NOMO-1 treated with DMSO at 0.1 percent for 48 hours (cell line): Measurements from ENCODE around the gene CD14.
"Not testable (repeated sequence)": the region's sequence is repeated elsewhere in the genome, so short reads cannot be mapped to it uniquely, and the experiment has no call there.

Source experiments
- DNase-seq: peaks from one replicate; lab custom pipeline; 2025; ENCODE audit not compliant: unreplicated experiment; lab: John Stamatoyannopoulos, UW

Gene CD14

DNA sequence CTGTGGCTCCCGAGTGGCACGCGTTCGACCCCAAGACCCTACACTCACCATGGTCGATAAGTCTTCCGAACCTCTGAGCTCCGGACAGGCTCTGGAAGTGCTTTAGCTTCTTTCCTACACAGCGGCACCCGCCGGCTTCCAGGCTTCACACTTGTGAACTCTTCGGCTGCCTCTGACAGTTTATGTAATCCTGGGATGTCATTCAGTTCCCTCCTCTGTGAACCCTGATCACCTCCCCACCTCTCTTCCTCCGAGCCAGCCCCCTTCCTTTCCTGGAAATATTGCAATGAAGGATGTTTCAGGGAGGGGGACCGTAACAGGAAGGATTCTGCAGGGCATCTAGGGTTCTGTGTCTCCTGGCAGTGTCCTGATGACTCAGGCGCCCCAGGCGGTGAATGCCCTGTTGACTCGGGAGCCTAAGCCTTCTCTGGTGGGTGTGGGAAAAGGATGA, at the start of gene CD14:
Gene CD14 (minus strand): TSS at position 155 of the 451 bp plus-strand sequence. CDS start 104 bp downstream, at position 51.
- DNase-seq = no peak

DNA sequence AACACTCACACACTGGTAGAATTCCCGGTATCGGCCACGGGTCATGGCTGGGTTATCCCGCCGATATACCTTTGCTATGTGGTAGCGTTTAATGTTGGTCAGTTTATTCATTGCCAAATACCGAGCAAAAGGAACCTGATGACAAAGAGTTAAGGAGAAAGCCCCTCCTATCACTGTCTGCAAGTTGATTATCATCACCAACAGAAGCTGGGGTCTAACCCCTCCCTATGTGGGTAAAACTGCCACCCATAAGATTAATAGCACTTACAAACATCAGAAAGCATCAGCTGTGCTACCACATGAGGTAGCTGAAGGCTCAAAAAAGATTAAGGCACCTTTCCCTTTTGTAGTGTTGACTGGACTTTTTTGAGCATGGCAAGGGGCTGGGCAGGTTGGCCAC, 46.0 kb upstream of the CD14 start:
- DNase-seq = no peak

DNA sequence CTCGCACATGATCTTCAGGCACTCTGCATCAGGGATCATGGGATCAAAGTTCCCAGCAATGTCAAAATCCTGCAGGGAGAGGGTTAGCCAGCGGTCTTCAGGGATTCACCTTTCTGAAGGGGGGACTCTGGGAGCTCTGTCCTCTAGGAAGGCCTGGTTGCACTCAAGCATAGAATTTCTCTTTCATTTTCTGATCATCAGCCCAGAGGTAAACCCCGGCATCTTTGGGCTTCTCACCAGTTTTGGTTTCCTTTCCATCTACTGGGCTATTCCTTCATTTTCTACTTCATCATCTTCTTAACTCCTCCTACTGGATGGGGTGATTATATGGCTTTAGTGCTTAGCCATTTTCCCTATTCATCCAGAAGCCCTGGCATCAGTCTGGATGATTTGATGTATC, 45.0 kb upstream of the CD14 start:
- DNase-seq = no peak

DNA sequence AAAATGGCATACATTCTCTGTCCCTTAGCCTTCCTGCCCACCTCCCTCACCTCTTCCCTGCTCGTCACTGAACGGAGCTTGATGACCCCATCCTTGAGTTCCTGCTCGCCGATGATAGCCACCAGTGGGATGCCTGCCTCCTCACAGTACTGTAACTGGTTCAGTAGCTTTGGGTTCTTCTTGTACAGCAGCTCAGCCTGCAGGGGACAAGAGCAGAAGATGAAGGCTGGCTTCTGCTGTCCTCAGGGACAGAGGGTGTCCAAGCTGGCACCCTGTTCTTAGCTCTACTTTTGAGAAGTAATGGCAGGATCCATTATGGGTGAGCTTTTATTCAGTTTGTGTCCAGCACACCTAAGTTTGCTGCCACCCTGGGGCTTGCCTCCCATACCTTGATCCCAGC, 41.7 kb upstream of the CD14 start:
- no peak for DNase-seq

DNA sequence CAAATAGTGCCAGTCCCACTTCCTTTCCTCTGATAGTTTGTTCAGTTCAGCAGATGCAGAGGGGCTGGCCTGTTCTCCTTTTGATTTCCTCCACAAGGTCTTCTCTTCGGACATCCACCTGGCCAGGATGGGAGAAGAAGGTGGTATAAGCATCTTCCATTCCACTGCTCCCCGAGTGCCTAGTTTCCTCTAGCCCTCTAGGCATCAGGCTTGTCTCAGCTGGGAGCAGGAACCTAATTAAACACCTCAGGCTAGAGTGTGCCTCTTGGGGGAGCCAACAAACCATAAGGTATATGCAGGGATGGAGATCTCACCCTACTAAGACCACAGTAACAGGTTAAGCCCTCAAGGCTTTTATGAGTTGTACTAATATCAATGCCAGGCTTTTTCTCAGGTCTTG, 41.2 kb upstream of the CD14 start:
- DNase-seq = no peak

DNA sequence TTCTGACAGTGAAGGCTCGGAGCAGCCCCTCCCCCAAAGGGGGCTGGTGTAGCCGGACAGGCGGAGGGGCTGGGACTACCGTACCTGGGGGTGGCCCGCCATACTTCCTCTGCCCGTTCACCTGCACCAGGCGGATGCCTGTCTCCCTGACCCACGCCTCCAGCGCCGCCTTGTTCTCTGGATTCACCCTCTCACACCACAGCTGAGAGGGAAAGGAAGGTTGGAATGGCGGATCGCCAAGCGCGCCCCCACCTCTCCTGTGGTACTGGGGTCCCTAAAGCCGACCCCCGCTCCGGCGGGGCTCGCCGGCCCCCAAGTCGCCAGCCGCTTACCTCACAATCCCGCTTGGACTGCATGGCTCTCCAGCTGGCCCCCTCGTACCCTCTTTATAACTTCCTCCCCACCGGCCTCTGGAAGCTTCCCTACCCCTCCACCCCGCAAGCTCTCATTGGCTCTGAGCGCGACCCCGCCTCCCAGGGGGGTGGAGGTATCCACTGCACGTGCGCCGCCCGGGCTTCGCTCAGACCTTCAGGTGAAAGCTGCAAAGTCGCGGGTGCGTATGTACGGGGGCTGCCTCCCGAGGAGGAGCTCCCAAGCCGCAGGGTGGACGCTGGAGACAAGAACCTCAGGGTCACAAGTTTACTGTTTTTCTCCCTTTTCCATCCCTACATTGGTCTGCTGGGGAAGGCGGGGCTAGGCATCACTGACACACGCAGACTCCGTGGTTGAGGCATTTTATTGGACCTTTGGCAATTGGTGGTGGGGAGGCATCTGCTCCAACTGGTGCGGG, 40.4 kb upstream of the CD14 start, which contains the start of gene DND1:
Gene DND1 (minus strand): TSS at position 390 of the 790 bp plus-strand sequence. CDS start 34 bp downstream, at position 356.
- DNase-seq = no peak

DNA sequence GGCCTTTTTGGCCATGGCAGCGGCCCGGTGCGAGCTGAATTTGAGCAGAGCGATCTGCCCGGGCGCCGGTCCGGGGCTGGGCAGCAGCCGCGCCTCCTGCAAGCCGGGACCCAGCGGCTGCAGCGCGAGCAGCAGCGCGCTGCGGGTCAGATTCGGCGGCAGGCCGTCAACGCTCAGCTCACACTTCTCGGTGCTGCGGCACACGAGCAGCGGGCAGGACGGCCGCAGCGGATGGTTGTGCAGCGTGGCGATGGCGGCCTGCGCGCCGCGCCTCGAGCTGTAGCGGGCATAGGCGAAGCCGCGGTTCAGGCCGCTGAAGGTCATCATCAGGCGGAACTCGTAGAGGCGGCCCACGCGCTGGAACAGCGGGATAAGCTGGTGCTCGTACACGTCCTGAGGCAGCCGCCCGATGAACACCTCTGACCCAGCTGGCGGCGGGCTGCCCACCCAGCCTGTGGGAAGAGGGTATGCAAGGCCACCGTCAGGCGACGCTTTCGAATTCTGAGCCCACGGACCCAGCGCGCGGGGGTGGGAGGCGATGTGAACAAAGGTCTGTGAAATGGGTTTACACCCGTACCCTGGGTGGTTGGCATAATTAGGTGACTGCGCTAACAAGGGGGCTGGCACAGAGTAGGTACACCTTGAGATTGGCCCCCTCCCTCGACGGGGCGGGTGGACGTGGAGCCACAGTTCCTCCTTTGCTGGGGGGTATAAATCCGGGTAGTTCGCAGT, 39.6 kb upstream of the CD14 start:
- no peak for DNase-seq

DNA sequence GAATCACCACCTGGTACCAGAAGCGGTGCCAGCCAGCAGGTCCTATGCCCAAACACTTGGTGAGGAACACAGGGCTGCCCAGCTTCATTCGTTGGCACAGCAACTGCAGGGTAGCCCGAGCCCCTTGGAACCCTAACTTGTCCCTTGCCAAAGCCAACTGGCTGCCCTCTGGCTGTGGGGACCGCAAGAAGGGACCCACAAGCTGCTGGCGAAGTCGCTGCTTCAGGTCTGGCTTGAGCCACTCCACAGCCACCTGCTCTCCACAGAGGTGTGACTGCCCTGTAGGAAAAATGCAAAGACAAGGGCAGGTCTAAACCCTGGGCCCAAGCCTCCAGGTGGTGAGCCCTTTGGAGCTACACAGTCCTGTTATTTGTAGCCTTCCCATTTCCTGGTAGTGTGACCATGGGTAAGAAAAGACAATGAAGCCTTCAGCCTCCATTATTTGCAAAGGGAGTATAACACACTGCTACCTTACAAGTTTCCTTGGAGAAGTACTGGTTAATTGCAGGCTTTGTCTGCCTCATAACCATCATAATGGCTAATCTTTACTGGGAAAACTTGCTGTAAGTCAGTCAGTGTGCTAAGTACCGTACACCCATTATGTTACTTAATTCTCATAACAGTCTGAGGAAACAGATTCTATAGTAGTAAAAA, 38.6 kb upstream of the CD14 start:
- no peak for DNase-seq

DNA sequence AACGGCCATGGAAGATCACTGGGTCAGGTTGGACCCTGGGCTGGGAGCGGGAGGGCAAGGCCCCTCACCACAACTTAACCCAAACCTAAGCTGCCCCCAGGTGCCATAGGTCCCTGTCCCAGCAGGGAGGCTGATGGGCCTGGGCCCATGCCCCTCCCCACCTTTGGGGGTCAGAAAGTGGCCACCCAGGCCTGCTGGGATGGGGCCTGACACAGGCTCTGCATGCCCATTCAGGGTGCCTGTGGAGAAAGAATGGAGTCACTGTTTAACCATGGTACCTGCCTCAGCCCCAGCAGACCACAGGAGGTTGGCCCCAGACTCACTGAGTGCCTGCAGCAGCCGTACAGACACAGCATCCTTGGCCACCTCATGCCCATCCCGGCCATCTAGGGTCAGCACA, 38.1 kb upstream of the CD14 start:
- DNase-seq = not testable (repeated sequence)

DNA sequence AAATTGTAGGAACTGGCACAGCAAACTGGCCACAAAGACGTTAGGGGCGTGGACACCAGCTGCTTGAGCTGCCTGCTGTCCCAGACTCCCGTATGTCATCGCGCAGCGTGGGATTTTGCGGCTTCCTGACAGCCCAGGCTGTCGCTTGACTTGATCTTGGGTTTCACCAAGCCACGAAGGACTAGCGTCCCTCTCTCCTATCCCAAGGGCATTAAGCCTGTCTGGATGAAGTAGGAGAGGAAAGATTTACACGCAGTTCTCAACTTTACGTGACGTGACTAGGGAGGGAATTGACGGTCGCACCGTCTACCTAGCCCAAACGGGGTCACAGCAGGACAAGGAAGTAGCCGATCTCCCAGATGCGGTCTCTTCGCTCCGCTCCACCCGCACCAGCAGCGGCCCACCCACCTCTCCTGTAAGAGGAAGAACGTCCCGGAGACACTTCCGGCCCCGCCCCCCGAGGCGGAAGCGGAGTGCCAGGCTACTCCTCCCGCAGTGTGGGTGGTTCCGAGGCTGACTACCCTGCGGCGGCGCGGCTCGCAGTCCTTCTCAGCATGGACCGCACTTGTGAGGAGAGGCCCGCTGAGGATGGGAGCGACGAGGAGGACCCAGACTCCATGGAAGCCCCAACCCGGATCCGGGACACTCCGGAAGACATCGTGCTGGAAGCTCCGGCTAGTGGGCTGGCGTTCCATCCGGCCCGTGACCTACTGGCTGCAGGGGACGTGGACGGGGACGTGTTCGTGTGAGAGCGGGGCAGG, 31.6 kb upstream of the CD14 start, which contains the start of gene WDR55:
Gene WDR55 (plus strand): TSS at position 546 of the 761 bp plus-strand sequence. CDS start 9 bp downstream, at position 555.
- DNase-seq = peak; percentile 98

DNA sequence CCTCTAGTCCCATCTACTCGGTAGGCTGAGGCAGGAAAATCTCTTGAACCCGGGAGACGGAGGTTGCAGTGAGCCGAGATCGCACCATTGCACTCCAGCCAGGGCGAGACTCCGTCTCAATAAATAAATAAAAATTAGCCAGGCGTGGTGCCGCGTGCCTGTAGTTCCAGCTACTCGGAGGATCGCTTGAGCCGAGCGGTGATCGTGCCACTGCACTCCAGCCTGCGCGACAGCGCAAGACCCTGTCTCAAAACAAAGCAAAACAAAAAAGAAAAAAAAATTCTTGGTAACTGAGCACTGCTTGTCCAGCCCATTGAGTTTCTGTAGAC, 31.0 kb upstream of the CD14 start:
- DNase-seq = no peak

DNA sequence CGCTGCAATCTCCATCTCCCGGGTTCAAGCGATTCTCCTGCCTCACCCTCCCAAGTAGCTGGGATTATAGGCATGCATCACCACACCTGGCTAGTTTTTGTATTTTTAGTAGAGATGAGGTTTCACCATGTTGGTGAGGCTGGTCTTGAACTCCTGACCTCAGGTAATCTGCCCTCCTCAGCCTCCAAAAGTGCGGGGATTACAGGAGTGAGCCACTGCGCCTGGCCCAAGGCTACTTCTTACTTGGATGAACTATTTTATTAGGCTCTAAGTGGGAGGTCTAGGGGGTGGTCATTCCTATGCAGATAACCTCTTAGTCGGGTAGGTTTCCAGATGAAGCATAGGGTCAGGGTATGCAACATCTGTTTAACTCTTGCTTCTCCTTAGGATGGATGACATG, 27.4 kb upstream of the CD14 start:
- DNase-seq = not testable (repeated sequence)

DNA sequence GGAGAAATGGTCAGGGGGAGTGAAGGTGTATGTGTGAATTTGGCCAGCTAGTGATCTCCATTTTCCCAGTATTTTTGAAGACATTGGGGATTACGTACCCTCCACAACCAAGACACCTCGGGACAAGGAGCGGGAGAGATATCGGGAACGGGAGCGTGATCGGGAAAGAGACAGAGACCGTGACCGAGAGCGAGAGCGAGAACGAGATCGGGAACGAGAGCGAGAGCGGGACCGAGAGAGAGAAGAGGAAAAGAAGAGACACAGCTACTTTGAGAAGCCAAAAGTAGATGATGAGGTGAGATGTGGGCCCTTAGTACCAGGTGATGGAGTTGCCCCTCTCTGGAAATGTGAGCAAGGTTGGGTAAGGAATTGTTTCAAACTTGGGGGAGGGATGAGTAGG, 25.9 kb upstream of the CD14 start:
- no peak for DNase-seq

DNA sequence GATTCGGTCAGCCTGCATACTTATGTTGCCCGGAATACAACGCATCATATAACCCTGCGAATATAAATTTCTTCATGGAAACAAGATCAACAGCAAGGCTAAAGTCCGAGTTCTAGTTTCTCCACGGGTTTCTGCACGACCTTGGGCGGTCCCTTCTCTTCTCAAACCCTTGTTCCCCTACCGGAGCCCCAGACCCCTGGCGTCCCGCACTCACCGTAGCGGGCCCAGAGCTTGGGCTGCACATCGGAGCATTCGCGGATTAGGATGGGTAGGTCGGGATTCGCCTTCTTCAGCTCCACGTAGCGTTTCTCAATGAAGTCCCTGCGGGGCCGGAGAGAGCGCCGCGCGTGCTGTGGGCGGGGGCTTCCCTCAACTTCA, 14.1 kb upstream of the CD14 start:
- DNase-seq = no peak

DNA sequence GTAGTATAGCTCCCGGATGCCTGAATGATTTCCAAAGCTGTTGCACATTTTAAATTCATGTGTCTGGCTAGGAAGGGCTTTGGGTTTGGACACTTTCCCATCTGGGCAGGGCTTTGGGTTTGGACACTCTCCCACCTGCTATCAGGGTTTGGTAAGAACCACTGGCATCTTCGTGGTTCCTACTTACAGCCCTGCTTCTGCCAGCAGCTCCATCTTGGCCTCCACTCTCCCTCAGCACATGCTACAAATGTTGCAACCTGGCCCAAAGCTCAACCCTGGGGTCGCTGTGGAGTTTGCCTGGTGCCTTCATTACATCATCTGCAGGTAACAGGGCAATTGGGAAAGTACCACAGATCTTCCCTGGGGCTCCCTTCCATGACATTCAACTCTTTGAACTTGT, 9.7 kb upstream of the CD14 start:
- DNase-seq = no peak

DNA sequence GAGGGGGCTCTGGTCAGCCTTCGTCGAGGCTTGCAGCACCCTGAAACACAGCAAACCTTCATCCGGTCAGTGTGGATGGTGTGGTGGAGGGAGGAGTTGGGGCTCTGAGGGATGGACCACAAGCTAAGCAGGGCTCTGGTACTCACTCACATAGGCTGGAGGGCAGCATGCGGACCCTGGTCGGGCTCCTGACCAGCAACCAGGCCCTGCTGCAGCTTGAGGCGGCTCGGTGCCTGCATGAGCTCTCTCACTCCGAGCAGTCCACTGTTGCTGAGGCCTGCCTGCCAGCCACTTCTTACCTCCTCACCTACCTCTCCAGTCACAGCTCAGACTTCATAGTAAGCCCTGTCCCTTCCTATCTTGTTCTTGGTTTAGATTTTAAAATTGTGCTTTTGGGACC, 8.7 kb upstream of the CD14 start:
- no peak for DNase-seq

DNA sequence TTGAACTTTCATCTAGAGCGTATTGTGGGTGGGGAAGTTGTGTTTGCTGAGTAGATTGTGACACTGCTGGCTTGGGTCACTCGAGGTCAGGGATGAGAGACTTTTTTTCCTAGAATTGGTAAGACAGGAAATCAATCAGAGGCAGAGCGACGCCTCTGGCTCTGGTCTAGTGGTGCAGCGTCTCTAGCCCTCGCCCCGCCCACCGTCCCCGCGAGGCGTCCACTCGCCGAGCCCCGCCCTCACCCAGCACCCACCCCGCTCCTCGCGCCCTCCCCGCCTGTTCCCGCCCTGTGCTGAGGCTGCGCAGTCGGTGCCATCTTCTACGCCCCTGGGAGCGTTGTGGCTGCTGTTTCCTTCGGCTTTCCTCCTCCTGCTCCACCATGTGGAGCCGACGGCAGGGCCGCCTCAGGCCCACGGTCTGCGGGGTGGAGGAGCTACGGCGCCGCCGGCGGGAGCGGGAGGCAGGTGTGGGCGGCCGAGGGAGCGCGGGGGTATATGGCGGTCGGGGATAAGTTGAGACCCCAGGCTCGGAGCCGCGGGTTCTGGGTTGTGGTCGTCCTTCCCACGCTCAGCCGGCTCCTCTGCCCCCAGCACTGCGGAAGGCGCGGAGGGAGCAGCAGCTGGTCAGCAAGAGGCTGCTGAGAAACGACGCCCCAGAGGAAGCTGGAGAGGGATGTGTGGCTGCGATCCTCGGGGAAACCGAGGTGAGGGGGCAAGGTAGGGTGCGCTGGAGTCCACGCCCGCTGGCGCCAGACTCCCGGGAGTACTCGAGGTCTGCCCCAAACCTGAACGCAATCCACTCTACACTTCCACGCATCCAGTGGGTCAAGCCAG, 6.4 kb upstream of the CD14 start, which contains the start of gene TMCO6:
Gene TMCO6 (plus strand): TSS at position 304 of the 834 bp plus-strand sequence. CDS start 77 bp downstream, at position 381.
- DNase-seq = peak; percentile 99

DNA sequence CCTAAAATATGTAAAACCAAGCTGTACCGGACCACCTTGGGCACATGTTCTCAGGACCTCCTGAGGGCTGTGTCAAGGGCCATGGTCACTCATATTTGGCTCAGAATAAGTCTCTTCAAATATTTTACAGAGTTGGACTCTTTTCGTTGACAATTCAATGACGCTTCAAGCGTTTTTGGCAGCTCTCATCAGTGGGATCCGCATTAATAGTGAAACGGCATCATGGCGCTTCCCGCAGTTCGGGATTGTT, 5.8 kb upstream of the CD14 start:
- not testable (repeated sequence) for DNase-seq

DNA sequence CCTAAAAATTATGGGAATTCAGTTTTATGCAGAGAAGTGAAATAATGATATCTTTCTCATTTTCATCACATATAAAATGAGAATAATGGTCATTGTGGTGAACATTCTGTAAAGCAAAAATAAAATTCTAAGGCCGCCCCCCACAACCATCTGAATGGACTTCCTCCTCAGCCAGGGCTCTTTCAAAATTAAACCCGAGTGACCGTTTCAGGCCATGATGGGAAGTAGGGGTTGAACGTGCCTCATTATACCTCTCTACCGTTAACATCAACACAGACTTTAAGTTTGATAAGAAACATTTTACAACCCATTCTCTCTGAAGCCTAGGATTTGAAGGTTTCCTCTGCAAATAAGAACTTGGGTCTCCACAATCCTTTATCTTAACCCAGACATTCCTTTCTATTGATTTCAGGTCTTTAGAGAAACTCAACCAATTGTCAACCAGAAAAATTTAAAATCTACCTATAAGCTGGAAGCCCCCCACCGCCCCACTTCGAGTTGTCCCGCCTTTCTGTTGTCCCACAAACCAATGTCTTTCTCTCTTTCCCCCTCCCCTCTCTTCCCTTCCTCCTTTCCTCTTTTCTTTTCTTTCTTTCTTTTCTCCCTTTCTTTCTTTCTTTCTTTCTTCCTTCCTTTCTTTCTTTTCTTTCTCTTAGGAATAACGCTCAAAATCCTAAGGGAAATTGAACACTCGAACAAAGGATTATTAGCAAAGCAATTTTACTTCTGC, 4.6 kb upstream of the CD14 start:
- DNase-seq = no peak
